ENCODE measurements around the gene TRAPPC10. TPM values are rescaled to one million over a fixed set of nuclear protein-coding genes. Genes with fewer than 3 reads are reported as not detected.

TRAPPC10 gene
- total RNA-seq, 1 donor from 2014 or later = 30.9 TPM

GRCh38 chr21:43988016-43988415, 24.1 kb upstream of the TRAPPC10 start:
- Histone ChIP-seq H3K27me3 (ENCODE audit: control insufficient read depth, insufficient read depth, low read length) (no peaks in the 10 kb centered on the region), H3K36me3 (ENCODE audit: control insufficient read depth, insufficient read depth, low read length) (no peaks in the 10 kb centered on the region), H3K4me3 (ENCODE audit: low read depth, low read length) (no peak overlapping the region)
- TF ChIP-seq CTCF (IDR thresholded peaks at IDR 0.05; ENCODE audit: insufficient read depth, low read length, poor library complexity, severe bottlenecking) = no peak
- DNase-seq (ENCODE audit: low read depth) = no peak

GRCh38 chr21:43988506-43989230, 23.4 kb upstream of the TRAPPC10 start:
- no peak for TF ChIP-seq CTCF (IDR thresholded peaks at IDR 0.05; ENCODE audit: insufficient read depth, low read length, poor library complexity, severe bottlenecking)
- Histone ChIP-seq H3K27me3 (ENCODE audit: control insufficient read depth, insufficient read depth, low read length) (no peaks in the 10 kb centered on the region), H3K36me3 (ENCODE audit: control insufficient read depth, insufficient read depth, low read length) (no peaks in the 10 kb centered on the region), H3K4me3 (ENCODE audit: low read depth, low read length) (no peak overlapping the region)
- DNase-seq (ENCODE audit: low read depth) = no peak

GRCh38 chr21:43989401-43989800, 22.7 kb upstream of the TRAPPC10 start:
- no peaks in the 10 kb centered on the region for H3K27me3 ChIP-seq (ENCODE audit: control insufficient read depth, insufficient read depth, low read length)
- TF ChIP-seq CTCF (IDR thresholded peaks at IDR 0.05; ENCODE audit: insufficient read depth, low read length, poor library complexity, severe bottlenecking) = no peak
- no peak overlapping the region for H3K4me3 ChIP-seq (ENCODE audit: low read depth, low read length)
- no peaks in the 10 kb centered on the region for H3K36me3 ChIP-seq (ENCODE audit: control insufficient read depth, insufficient read depth, low read length)
- no peak for DNase-seq (ENCODE audit: low read depth)

- Histone ChIP-seq H3K27me3 (ENCODE audit: control insufficient read depth, insufficient read depth, low read length) (no peaks in the 10 kb centered on the region), H3K4me3 (ENCODE audit: low read depth, low read length) (no peak overlapping the region), H3K36me3 (ENCODE audit: control insufficient read depth, insufficient read depth, low read length) (no peaks in the 10 kb centered on the region)
- no peak for DNase-seq (ENCODE audit: low read depth)
- TF ChIP-seq CTCF (IDR thresholded peaks at IDR 0.05; ENCODE audit: insufficient read depth, low read length, poor library complexity, severe bottlenecking) = no peak
These were observed 20.6 kb upstream of the TRAPPC10 start for GRCh38 chr21:43991447-43991991.

GRCh38 chr21:43992121-43992520, 20.0 kb upstream of the TRAPPC10 start:
- Histone ChIP-seq H3K36me3 (ENCODE audit: control insufficient read depth, insufficient read depth, low read length) (no peaks in the 10 kb centered on the region), H3K27me3 (ENCODE audit: control insufficient read depth, insufficient read depth, low read length) (no peaks in the 10 kb centered on the region), H3K4me3 (ENCODE audit: low read depth, low read length) (no peak overlapping the region)
- DNase-seq (ENCODE audit: low read depth) = no peak
- no peak for TF ChIP-seq CTCF (IDR thresholded peaks at IDR 0.05; ENCODE audit: insufficient read depth, low read length, poor library complexity, severe bottlenecking)
